ENCODE measurements around the gene TAS2R42. TPM values are rescaled to one million over a fixed set of nuclear protein-coding genes. Genes with fewer than 3 reads are reported as not detected.

TAS2R42 gene
- polyA plus RNA-seq, 1 donor, result not detected

DNA sequence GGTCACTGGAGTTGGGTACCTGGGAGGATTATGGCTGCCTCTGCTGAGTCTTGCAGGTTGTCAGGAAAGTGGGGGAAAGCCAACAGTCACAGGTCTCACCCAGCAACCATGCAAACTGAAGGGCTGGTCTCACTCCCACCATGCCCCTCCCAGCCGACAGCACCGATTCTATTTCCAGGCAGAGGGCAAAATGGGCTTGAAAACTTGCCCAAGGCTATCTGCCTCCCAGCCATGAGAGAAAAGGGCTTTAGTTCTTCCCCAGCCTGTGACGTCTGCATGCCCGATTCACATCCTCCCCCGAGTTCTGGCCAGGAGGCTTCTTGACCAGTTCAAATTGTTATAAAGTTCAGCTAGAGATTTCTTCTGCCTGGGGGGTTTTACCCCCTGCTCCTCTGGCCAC is 42.4 kb downstream of the TAS2R42 start:
- DNase-seq (ENCODE audit: low read depth), result no peak

DNA sequence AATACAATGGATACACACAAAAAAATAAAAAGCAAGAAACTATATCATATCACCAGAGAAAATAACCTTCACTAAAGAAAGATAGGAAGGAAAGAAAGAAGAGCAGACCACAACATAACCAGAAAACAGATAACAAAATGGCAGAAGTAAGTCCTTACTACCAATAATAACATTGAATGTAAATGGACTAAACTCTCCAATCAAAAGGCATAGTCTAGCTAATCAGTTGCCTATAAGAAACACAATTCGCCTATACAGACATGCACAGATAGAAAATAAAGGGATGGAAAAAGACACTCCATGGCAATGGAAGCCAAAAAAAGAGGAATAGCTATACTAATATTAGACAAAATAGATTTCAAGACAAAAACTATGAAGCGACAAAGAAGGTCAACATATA is 43.4 kb downstream of the TAS2R42 start:
- no peak for DNase-seq (ENCODE audit: low read depth)

DNA sequence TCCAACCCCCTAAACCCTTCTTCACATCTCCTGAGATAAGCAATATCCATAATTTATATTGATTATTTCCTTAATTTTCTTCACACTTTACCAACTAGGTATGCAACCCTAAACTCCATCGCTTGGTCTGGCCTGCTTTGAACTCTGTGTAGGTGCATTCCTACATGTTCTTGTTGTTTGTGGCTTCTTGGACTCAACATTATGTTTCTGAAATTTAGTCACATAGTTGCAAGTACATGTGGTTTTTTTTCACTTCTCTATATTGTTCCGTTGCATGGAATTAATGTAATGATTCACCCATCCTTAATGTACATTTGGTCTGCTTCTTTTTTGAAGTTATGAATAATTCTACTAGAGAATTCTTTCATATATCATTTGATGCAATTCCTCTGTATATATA is 50.7 kb downstream of the TAS2R42 start:
- DNase-seq (ENCODE audit: low read depth), result no peak

Other genes starting within 250 kb of the TAS2R42 start
- 3.5 TPM for gene TAS2R14, start 247.7 kb downstream of the TAS2R42 start, polyA plus RNA-seq (ENCODE audit: insufficient read length)
- not detected for gene TAS2R50, start 200.0 kb downstream of the TAS2R42 start, polyA plus RNA-seq (ENCODE audit: insufficient read length)
- 1.4 TPM for gene TAS2R20, start 188.6 kb downstream of the TAS2R42 start, polyA plus RNA-seq (ENCODE audit: insufficient read length)
- gene TAS2R19, start 164.3 kb downstream of the TAS2R42 start, polyA plus RNA-seq (ENCODE audit: insufficient read length), result 1.3 TPM
- gene TAS2R31, start 155.5 kb downstream of the TAS2R42 start, polyA plus RNA-seq (ENCODE audit: insufficient read length), result 0.73 TPM
- gene TAS2R46, start 124.6 kb downstream of the TAS2R42 start, polyA plus RNA-seq (ENCODE audit: insufficient read length), result 0.35 TPM
- 0.35 TPM for gene TAS2R43, start 94.6 kb downstream of the TAS2R42 start, polyA plus RNA-seq (ENCODE audit: insufficient read length)
- 0.39 TPM for gene TAS2R30, start 52.3 kb downstream of the TAS2R42 start, polyA plus RNA-seq (ENCODE audit: insufficient read length)
- 12.3 TPM for gene SMIM10L1, start 15.7 kb downstream of the TAS2R42 start, polyA plus RNA-seq (ENCODE audit: insufficient read length)
- gene PRB3, start 82.8 kb upstream of the TAS2R42 start, polyA plus RNA-seq (ENCODE audit: insufficient read length), result not detected
- not detected for gene PRB4, start 123.5 kb upstream of the TAS2R42 start, polyA plus RNA-seq (ENCODE audit: insufficient read length)
- gene PRB2, start 208.6 kb upstream of the TAS2R42 start, polyA plus RNA-seq (ENCODE audit: insufficient read length), result not detected

Measured in forelimb muscle (tissue), 1 donor.